Glutamatergic neuron (in vitro differentiated cells): ENCODE results near the gene ADAM20. TPM values are rescaled to one million over a fixed set of nuclear protein-coding genes. Genes with fewer than 3 reads are reported as not detected.

ENCODE experiments used
- DNase-seq: peaks from one replicate; pipeline ENCODE4 v3.0.0; 2022
- H3K27ac Mint-ChIP-seq: one replicate; pipeline ENCODE4 v1.8.0; 2020; ENCODE audit warnings: mild to moderate bottlenecking, mixed read lengths, inconsistent platforms; ENCODE audit not compliant: unreplicated experiment
- H3K27me3 Mint-ChIP-seq: one replicate; pipeline ENCODE4 v1.8.0; 2020; ENCODE audit warnings: mild to moderate bottlenecking, moderate library complexity, mixed read lengths, inconsistent platforms; ENCODE audit not compliant: unreplicated experiment
- H3K36me3 Mint-ChIP-seq: one replicate; pipeline ENCODE4 v1.8.0; 2020; ENCODE audit warnings: mild to moderate bottlenecking, mixed read lengths, inconsistent platforms; ENCODE audit not compliant: unreplicated experiment
- H3K4me1 Mint-ChIP-seq: one replicate; pipeline ENCODE4 v1.8.0; 2020; ENCODE audit warnings: mild to moderate bottlenecking, low read depth, mixed read lengths, inconsistent platforms; ENCODE audit not compliant: unreplicated experiment
- H3K4me3 Mint-ChIP-seq: one replicate; pipeline ENCODE4 v1.8.0; 2020; ENCODE audit warnings: mild to moderate bottlenecking, mixed read lengths, inconsistent platforms; ENCODE audit not compliant: unreplicated experiment
- H3K9me3 Mint-ChIP-seq: one replicate; pipeline ENCODE4 v1.8.0; 2020; ENCODE audit warnings: mild to moderate bottlenecking, moderate library complexity, mixed read lengths, inconsistent platforms; ENCODE audit not compliant: unreplicated experiment
- total RNA-seq: library from RNA; stranded (reverse); fragmentation: NEBNext Ultra II Directional; extraction: Animal tissue kit (Norgen Biotek cat#: 25700); gene quantifications from one replicate; pipeline ENCODE4 v1.2.1, GENCODE V29; 2021; ENCODE audit not compliant: unreplicated experiment
- TF ChIP-seq, protein P1 (sequence below): fragments of 200-600 bp; sonication (generic); IDR thresholded peaks from one replicate; pipeline ENCODE4 v1.5.0; 2021; ENCODE audit not compliant: partially characterized antibody, unreplicated experiment

Gene ADAM20
- total RNA-seq, 1 donor from 2014 or later, result 1.3 TPM

DNA sequence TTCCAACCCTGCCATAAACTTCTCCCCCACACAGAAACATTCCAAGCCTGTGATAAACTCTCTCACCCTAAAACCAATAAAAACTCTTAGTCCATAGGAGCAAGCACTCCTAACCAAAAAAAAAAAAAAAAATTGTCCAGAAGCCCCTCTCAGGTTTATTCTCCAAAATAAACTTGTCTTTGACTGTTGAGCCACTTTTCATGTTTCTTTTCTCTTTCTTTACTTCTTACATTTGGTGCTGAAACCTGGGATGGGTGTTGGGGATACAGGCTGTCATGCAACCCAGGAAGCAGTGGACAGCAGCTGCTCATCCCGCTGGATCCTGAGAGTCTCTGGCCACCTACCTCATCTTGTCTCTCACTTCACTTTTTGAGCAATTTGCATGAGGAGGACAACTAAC is 2.0 kb upstream of the ADAM20 start:
- TF ChIP-seq, protein P1, sequence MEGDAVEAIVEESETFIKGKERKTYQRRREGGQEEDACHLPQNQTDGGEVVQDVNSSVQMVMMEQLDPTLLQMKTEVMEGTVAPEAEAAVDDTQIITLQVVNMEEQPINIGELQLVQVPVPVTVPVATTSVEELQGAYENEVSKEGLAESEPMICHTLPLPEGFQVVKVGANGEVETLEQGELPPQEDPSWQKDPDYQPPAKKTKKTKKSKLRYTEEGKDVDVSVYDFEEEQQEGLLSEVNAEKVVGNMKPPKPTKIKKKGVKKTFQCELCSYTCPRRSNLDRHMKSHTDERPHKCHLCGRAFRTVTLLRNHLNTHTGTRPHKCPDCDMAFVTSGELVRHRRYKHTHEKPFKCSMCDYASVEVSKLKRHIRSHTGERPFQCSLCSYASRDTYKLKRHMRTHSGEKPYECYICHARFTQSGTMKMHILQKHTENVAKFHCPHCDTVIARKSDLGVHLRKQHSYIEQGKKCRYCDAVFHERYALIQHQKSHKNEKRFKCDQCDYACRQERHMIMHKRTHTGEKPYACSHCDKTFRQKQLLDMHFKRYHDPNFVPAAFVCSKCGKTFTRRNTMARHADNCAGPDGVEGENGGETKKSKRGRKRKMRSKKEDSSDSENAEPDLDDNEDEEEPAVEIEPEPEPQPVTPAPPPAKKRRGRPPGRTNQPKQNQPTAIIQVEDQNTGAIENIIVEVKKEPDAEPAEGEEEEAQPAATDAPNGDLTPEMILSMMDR, result no peak
- Mint-ChIP-seq H3K36me3 (peaks cover 33% of the 10 kb centered on the region), H3K4me3 (no peak overlapping the region), H3K27me3 (no peaks in the 10 kb centered on the region), H3K27ac (no peak overlapping the region), H3K4me1 (no peaks in the 10 kb centered on the region), H3K9me3 (peaks cover 2% of the 10 kb centered on the region)
- no peak for DNase-seq

DNA sequence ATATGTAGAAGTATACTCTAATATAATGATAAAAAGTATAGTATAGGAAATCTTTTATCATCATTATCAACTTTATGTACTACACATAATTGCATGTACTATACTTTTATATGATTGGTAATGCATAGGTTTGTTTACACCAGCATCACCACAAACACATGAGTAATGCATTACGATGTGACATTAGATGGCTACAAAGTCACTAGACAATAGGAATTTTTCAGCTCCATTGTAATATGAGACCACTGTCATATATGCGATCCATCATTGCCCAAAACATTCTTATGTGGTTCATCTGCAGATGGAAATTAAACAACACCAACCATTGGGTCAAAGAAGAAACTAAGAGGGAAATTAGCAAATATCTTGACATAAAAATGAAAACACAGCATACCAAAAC is 4.4 kb downstream of the ADAM20 start:
- DNase-seq, result no peak

DNA sequence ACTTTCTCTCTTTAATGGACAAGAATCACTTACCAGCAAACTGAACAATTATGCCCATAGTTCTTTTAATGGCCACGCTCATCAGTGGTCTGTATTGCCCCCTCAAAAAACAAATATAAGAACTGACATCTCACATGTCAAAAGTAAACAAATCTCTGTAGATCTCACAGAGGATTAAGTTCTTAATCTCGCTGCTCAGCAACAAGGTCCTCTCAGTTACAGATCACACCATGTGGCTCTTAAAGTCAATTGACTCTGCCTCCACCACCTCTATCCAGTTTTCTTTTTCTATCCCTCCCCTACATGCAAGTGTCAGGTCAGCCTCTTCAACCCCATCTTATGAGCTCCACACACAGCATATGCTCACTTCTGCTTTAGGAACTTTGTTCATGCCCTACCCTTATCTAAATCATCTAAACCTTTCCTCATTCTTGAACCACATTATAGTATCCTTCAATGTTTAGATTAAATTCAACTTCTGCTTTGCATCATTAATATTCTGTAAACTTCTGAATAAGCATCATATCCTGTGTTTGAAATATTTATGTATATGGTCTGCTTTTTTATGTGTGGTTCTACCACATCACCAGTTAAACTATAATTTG is 7.2 kb downstream of the ADAM20 start:
- H3K27ac Mint-ChIP-seq, result no peak overlapping the region
- peaks cover 2% of the 10 kb centered on the region for H3K27me3 Mint-ChIP-seq
- no peaks in the 10 kb centered on the region for H3K9me3 Mint-ChIP-seq
- DNase-seq, result no peak
- TF ChIP-seq, protein P1, result no peak
- no peaks in the 10 kb centered on the region for H3K4me1 Mint-ChIP-seq
- no peak overlapping the region for H3K4me3 Mint-ChIP-seq
- peaks cover 5% of the 10 kb centered on the region for H3K36me3 Mint-ChIP-seq

More for the DNA sequence above, 4.4 kb downstream of the ADAM20 start:
- Mint-ChIP-seq H3K36me3 (peaks cover 8% of the 10 kb centered on the region), H3K4me1 (no peaks in the 10 kb centered on the region), H3K27me3 (peaks cover 2% of the 10 kb centered on the region), H3K9me3 (no peaks in the 10 kb centered on the region), H3K27ac (no peak overlapping the region), H3K4me3 (no peak overlapping the region)
- TF ChIP-seq, protein P1, result no peak

DNA sequence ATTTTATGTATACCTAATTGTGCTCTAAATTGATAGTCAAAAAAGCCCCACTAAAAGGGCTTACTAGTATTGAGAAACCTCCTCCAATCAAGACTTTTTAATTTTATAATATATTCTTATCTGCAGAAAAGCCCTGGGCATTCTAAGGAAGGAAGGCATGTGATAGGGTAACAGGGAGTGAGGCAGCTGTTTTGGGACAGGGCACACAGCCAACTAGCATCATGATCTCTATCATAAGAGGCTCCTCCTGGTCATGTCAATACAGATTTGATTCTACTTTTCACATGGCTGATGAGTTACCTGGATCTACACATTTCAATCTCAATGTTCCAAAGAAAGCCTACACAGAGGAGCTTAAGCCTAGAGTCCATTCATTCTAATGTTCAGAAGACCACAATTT is 9.1 kb downstream of the ADAM20 start:
- H3K36me3 Mint-ChIP-seq, result peaks cover 8% of the 10 kb centered on the region
- peaks cover 4% of the 10 kb centered on the region for H3K9me3 Mint-ChIP-seq
- no peak overlapping the region for H3K4me3 Mint-ChIP-seq
- H3K4me1 Mint-ChIP-seq, result no peaks in the 10 kb centered on the region
- H3K27me3 Mint-ChIP-seq, result peaks cover 2% of the 10 kb centered on the region
- no peak overlapping the region for H3K27ac Mint-ChIP-seq
- TF ChIP-seq, protein P1, result no peak
- no peak for DNase-seq

DNA sequence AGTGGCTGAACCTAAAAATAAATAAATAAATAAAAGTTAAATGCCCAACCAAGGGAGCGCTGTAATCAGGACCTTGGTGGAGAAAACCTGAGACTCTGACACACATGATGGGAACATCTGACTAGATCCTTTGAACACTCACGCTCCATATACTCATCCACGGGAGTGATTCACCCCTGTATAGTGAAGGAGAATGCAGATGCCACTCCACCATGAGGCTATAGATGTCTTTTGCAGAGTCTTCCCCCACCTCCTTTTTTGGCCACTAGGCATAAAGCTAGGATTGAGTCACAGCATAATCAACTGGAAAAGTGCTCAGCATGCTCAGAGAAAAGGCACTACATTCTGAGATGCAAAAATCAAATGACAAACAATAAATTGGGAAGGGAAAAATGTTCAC is 19.0 kb downstream of the ADAM20 start:
- no peaks in the 10 kb centered on the region for H3K27me3 Mint-ChIP-seq
- H3K27ac Mint-ChIP-seq, result no peak overlapping the region
- TF ChIP-seq, protein P1, result no peak
- H3K4me3 Mint-ChIP-seq, result no peak overlapping the region
- no peak for DNase-seq
- no peaks in the 10 kb centered on the region for H3K4me1 Mint-ChIP-seq
- peaks cover under 1% of the 10 kb centered on the region for H3K9me3 Mint-ChIP-seq
- H3K36me3 Mint-ChIP-seq, result peaks cover 17% of the 10 kb centered on the region
